Prostate gland (tissue), 2 donors: ENCODE measurements around the gene COL4A2.

Source experiments
- POLR2A ChIP-seq: fragments of 450-650 bp; IDR thresholded peaks from one replicate; pipeline ENCODE4 v1.6.1; 2016; ENCODE audit warnings: antibody characterized with exemption, mild to moderate bottlenecking
- POLR2AphosphoS5 ChIP-seq: sonication (generic); formaldehyde crosslinking; IDR thresholded peaks from one replicate; pipeline ENCODE4 v1.6.1; 2017; ENCODE audit warnings: antibody characterized with exemption
- TF ChIP-seq, protein P1 (sequence below), 4 experiments: fragments of 200-600 bp in 2 of 4; fragments of 450-650 bp in 2 of 4; sonication (generic) in 2 of 4; IDR thresholded peaks; 1 replicate in 3 of 4; 2 replicates in 1 of 4; pipeline ENCODE4 v1.5.1; 2016 to 2019; ENCODE audit warnings: antibody characterized with exemption in 4 of 4, mild to moderate bottlenecking in 2 of 4, moderate library complexity in 2 of 4

- TF ChIP-seq, protein P1, sequence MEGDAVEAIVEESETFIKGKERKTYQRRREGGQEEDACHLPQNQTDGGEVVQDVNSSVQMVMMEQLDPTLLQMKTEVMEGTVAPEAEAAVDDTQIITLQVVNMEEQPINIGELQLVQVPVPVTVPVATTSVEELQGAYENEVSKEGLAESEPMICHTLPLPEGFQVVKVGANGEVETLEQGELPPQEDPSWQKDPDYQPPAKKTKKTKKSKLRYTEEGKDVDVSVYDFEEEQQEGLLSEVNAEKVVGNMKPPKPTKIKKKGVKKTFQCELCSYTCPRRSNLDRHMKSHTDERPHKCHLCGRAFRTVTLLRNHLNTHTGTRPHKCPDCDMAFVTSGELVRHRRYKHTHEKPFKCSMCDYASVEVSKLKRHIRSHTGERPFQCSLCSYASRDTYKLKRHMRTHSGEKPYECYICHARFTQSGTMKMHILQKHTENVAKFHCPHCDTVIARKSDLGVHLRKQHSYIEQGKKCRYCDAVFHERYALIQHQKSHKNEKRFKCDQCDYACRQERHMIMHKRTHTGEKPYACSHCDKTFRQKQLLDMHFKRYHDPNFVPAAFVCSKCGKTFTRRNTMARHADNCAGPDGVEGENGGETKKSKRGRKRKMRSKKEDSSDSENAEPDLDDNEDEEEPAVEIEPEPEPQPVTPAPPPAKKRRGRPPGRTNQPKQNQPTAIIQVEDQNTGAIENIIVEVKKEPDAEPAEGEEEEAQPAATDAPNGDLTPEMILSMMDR (IDR thresholded peaks at IDR 0.05): no peak
- no peak for TF ChIP-seq POLR2AphosphoS5
- no peak for TF ChIP-seq POLR2A
These were observed 113.5 kb downstream of the COL4A2 start for GRCh38 chr13:110420626-110421025.
